ENCODE results near the gene POU2F1. TPM values are rescaled to one million over a fixed set of nuclear protein-coding genes. Genes with fewer than 3 reads are reported as not detected.

POU2F1 gene
- total RNA-seq, 4 donors from 2014 or later = 8.7 to 34.0 (median 9.6) TPM

DNA sequence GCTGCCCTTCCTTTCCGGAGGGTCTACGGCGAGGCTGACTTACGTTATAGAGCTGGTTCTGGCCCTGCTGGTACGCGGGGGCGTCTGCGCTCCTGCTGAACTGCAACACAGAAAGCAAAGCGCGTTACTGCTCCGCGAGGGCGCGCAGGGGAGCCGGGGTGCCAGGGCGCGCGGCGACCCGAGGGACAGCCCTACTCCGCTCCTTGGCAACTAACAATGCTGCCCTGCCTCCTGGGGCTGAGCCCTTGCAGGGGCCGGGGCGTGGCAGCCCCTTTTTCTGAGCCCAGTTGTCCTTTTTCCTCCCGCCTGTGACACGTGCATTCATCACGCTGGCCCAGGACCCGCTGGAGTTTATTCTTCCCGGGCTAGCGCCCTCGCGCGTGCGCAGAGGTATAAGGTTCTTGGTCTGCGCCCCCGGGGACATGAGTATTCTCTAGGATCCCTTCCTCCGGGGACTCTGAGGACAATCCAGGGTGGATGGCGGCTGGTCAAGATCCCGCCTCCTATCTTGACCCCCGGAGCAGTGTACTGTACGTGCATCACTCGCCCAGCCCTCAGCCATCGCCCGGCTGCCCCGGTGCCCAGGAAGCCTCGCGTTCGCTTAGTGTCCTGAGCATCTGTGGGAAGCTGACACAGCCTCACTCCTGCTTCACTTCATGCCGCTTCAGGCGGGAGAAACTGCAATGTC is 218.8 kb downstream of the POU2F1 start:
- intact Hi-C loops (cut with DNase I; ENCODE audit: low total_unique reads) = no loop called here
- peak overlapping the region; percentile 2 for H3K4me3 ChIP-seq (ENCODE audit: low read depth, poor library complexity, severe bottlenecking)
- WGBS, 2 donors = 11 to 12% methylated on average over 33 to 47 of the region's 49 CpGs
- TF ChIP-seq, protein P1, sequence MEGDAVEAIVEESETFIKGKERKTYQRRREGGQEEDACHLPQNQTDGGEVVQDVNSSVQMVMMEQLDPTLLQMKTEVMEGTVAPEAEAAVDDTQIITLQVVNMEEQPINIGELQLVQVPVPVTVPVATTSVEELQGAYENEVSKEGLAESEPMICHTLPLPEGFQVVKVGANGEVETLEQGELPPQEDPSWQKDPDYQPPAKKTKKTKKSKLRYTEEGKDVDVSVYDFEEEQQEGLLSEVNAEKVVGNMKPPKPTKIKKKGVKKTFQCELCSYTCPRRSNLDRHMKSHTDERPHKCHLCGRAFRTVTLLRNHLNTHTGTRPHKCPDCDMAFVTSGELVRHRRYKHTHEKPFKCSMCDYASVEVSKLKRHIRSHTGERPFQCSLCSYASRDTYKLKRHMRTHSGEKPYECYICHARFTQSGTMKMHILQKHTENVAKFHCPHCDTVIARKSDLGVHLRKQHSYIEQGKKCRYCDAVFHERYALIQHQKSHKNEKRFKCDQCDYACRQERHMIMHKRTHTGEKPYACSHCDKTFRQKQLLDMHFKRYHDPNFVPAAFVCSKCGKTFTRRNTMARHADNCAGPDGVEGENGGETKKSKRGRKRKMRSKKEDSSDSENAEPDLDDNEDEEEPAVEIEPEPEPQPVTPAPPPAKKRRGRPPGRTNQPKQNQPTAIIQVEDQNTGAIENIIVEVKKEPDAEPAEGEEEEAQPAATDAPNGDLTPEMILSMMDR (IDR thresholded peaks at IDR 0.05) = no peak
- TF ChIP-seq POLR2A (IDR thresholded peaks at IDR 0.05) = no peak
- peak; percentile 15 to 87 for DNase-seq (ENCODE audit: low spot score in 2 of 2)

DNA sequence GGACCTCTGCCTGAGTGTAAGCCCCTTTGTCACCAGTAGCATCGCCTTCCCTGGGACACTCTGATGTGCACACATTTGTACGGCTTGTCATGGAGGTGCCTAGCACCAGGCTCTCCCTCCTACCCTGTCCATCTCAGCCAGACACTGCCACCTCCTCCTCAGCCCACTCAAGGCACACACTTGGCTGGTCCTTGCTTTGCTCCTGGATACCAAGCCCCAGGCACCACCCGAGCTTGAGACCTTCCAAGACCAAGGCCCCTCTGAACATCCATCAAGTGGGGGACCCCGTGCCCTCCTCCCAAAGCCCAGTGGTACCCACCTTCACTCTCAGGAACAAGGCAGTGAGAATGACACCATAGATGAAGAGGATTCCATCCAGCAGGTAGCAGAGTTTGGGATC is 219.7 kb downstream of the POU2F1 start:
- WGBS, 2 donors = 94 to 98% methylated on average over 4 of the region's 4 CpGs
- TF ChIP-seq, protein P1 (IDR thresholded peaks at IDR 0.05) = no peak
- TF ChIP-seq POLR2A (IDR thresholded peaks at IDR 0.05) = no peak
- no peak overlapping the region for H3K4me3 ChIP-seq (ENCODE audit: low read depth, poor library complexity, severe bottlenecking)
- DNase-seq (ENCODE audit: low spot score in 2 of 2) = peak; percentile 12 to 70
- intact Hi-C loops (cut with DNase I; ENCODE audit: low total_unique reads) = loop anchor here (5.0 kb wide), 2 partner anchors 173 to 373 kb away; no protein-coding TSS in a partner anchor

DNA sequence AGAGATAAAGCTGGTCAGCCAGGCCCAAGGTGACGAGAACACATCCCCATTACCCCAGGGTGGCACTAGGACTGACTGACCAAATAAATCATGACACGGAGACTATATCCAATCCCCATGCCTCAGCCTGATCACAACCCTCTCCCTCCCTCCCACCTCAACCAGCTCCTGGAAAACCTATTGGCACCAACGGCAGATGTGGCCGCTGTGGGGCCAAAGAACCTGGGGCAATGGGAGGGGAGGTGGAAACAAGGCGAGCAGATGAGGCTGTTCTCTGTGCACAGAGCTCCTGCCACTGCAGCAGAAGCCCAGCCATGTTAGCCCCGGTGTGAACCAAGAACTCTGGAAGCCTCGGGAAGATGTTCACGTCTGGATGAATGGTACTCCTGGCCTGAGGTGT is 220.1 kb downstream of the POU2F1 start:
- TF ChIP-seq, protein P1 (IDR thresholded peaks at IDR 0.05) = no peak
- TF ChIP-seq POLR2A (IDR thresholded peaks at IDR 0.05) = no peak
- DNase-seq (ENCODE audit: low spot score in 2 of 2) = no peak
- intact Hi-C loops (cut with DNase I; ENCODE audit: low total_unique reads) = loop anchor here (5.0 kb wide), 2 partner anchors 173 to 373 kb away; no protein-coding TSS in a partner anchor
- H3K4me3 ChIP-seq (ENCODE audit: low read depth, poor library complexity, severe bottlenecking) = no peak overlapping the region
- WGBS, 2 donors = 90% methylated on average over 8 of the region's 8 CpGs

DNA sequence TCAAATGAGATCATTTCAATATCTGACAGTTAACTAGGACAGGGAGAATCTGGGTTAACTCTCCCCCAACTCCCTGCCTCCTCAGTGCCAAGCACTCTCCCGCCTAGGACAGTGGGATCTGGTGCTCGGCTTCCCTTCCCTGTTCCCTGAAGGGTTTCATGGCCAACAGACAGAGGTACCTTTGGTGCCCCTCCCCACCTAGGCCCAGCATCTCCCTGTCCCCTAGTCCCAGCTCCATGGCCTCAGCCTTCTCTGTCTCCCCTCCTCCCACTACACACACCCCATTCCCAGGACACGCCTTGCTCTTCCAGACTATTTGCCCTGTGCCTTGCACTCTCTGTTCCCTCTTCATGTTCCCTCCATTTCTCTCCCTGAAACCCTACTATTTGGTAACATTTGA is 220.5 kb downstream of the POU2F1 start:
- 94 to 100% methylated on average over 3 of the region's 3 CpGs for WGBS, 2 donors
- DNase-seq (ENCODE audit: low spot score in 2 of 2) = no peak
- intact Hi-C loops (cut with DNase I; ENCODE audit: low total_unique reads) = loop anchor here (5.0 kb wide), 2 partner anchors 174 to 374 kb away; no protein-coding TSS in a partner anchor
- TF ChIP-seq, protein P1 (IDR thresholded peaks at IDR 0.05) = no peak
- no peak for TF ChIP-seq POLR2A (IDR thresholded peaks at IDR 0.05)
- no peak overlapping the region for H3K4me3 ChIP-seq (ENCODE audit: low read depth, poor library complexity, severe bottlenecking)

GRCh38 chr1:167442142-167442848 is 221.6 kb downstream of the POU2F1 start:
- TF ChIP-seq, protein P1 (IDR thresholded peaks at IDR 0.05) = no peak
- TF ChIP-seq POLR2A (IDR thresholded peaks at IDR 0.05) = no peak
- intact Hi-C loops (cut with DNase I; ENCODE audit: low total_unique reads) = loop anchor here (5.0 kb wide), 2 partner anchors 175 to 375 kb away; no protein-coding TSS in a partner anchor
- 48% methylated on average over 12 of the region's 12 CpGs for WGBS, 2 donors
- peak; percentile 81 to 95 for DNase-seq (ENCODE audit: low spot score in 2 of 2)
- H3K4me3 ChIP-seq (ENCODE audit: low read depth, poor library complexity, severe bottlenecking) = no peak overlapping the region

Data from lower leg skin (tissue), 4 donors.